ENCODE results near the gene ADPRH.

ADPRH gene

DNA sequence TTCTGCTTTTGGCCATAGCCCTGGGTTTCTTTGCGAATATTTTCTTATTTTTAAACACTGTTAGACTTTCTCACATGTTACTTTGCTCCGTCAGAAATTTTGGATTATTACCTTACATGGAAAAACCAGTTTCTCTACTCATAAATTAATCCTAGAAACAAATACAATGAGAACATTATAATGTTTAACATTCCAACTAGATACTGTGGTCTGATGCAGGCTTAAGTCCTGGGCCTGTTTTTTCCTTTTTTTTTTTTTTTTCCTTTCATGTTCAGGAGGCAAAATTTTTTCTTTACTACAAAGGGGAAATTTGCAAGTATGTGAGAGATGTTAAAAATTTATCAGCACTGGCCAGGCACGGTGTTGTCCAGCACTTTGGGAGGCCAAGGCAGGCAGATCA, 52.2 kb downstream of the ADPRH start:
- DNase-seq, result no peak

DNA sequence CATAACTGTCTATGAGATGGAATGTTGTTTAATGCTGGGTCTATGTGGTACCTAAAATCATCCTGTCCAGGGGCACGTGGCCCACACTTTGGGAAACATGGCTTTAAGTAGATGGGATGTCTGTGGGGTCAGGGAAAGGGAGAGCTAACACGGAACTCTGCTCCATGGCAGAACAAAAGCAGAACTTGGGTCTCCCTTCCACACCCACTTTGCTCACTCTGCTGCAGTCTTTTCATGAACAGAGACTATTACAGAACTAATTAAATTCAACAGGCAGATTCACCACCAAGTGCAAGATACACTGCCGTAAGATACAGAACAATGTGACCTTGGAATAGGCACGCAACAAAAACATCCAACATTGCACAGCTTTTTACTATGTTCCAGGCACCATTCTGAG, 52.9 kb downstream of the ADPRH start:
- no peak for DNase-seq

DNA sequence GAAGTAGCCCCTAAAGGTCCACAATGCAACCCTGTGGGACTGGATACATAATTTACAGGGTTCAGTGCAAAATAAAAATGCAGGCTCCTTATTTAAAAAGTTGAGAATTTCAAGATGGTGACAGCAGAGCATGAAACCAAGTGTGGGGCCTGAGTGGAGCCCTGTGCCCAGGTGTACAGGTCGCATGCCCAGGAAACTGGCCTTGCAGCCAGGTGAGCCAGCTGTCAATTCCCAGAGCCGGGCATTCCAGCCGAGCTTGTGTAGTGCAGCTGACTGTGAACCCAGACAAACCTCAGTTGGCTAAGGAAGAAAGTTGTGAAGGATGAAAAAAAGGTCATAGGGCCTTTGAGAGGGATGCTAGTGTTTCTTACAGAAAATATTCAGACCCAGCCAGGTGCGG, 53.5 kb downstream of the ADPRH start:
- no peak for DNase-seq

DNA sequence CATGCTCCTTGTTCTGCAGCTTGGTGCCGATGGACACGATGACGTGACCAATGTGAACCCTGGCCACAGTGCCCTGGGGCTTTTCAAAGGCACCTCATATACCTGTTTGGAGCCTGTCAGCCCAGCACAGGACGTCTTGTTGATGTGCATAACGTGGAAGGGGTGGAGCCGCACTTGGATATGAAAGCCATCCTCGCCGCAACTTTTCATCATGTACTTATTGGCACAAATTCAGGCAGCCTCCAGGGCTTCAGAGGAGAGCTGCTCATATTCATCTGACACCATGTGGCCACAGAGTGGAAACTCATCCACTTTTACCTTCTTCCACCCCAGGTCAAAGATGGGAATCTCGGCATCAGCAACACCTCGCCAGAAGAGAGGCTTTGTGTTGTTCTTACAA, 56.4 kb downstream of the ADPRH start:
- no peak for DNase-seq

DNA sequence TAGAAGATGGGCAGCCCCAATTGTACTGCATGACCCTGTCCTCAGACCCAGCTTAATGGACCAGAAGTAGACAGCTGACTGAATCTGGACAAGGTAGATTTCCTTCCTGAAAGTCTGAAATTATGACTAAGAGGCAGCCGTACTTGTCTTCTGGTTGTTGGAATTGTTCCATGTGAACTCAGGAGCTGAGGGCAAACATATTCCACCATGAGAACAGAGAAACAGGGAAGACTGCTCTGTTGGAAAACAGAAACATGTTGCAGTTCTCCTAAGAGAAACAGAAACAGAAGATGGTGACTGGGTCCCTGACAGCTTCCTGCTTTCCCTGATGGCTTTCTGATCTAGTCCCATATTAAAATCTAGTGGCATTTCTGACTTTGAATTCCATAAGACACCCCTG, 57.0 kb downstream of the ADPRH start:
- DNase-seq, result no peak

DNA sequence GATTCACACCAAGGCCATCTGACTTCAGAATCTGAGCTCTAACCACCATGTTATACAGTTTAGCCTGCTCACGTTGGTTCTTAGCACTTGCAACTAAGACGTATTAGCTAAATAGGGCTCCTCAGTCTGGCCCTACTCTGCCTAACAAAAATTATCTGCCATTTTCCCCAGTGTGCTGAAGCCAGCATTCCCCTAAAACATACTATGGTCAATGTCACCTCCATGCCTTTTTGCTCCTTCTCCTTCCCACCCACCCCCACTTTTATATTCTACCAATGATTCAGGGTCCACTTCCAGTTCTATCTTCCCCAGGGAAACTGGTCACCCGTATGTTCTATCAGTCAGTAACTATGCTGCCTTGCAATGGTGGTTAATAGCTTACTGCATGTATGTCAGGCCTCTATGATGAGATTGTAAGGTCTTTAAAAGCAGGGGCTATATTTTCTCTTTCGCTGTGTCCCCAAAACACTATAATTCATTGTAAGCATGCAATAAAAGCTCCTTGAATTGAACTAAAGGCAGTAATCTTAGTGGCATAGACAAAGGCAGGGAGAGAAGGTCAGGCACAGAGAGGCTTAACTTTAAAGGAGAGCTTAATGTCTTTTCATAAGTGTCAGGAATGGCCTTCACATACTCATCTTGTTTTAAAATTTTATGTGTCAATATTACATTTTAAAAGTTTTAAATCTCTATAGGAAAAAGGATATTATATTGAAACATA, 57.8 kb downstream of the ADPRH start:
- no peak for DNase-seq

DNA sequence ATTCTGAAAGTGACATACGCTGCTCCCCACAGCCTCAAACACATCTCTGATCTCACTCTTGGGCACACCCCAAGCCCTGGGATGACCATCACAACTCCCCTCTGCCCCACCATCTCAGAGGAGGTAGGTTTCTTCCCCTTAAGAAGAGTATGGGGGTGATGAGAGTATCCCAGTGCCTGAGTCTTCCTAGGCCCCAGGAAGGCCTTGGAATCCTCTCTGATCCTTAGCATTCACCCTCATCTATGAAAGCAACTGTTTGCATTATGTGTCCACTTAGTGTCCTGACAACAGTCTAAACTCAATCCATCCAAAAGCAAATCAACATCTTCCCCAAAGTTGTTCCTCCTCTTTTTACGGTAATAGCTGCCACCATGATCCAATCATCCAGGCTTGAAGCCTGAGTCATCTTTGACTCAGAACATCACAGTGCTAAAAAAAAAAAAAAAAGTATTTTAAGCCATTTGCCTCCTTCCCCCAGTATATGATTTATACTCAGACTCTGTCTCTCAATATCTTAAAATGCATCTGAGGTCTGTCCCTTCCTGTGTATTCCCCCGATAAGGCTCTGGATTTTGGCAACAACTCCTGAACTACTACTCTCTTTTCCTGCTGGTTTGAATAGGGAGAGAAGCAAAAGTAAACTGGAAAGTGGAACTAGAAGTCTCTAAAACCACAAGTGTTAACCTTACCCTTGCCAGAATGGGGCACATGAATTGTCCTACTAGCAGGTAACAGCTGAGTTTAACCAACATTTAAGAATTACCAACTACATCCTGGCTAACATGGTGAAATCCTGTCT, 58.6 kb downstream of the ADPRH start:
- DNase-seq, result no peak

Data from NCI-H2029 (cell line).